ENCODE results near the gene BNC2. TPM values are rescaled to one million over a fixed set of nuclear protein-coding genes. Genes with fewer than 3 reads are reported as not detected.

BNC2 gene
- total RNA-seq, 1 donor from 2014 or later = 5.4 TPM

DNA sequence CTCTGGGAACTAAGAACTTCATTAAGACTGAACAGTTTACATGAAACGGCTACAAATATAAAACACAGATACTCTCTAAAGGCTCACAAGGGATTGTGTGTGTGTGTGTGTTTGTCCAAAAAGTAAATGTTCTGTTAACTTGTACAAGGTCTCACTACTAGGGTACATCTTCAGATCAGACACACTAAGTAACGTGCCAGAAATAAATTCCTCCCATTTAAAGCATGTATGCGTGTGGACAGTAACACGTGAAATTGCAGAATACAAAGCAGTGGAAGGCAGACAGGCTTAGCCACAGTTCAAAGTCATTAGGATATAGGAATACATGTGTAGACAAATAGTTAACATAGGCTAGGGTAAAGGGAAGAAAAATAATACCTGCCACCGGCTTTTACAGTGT is 1.8 kb downstream of the BNC2 start:
- Mint-ChIP-seq H3K27ac (ENCODE audit: unreplicated experiment) (no peak overlapping the region), H3K4me3 (peak overlapping the region; percentile 95), H3K9me3 (no peaks in the 10 kb centered on the region), H3K27me3 (ENCODE audit: low read depth) (peaks cover 68% of the 10 kb centered on the region), H3K36me3 (ENCODE audit: low read depth) (no peaks in the 10 kb centered on the region), H3K4me1 (peaks cover 35% of the 10 kb centered on the region)
- TF ChIP-seq, protein P1, sequence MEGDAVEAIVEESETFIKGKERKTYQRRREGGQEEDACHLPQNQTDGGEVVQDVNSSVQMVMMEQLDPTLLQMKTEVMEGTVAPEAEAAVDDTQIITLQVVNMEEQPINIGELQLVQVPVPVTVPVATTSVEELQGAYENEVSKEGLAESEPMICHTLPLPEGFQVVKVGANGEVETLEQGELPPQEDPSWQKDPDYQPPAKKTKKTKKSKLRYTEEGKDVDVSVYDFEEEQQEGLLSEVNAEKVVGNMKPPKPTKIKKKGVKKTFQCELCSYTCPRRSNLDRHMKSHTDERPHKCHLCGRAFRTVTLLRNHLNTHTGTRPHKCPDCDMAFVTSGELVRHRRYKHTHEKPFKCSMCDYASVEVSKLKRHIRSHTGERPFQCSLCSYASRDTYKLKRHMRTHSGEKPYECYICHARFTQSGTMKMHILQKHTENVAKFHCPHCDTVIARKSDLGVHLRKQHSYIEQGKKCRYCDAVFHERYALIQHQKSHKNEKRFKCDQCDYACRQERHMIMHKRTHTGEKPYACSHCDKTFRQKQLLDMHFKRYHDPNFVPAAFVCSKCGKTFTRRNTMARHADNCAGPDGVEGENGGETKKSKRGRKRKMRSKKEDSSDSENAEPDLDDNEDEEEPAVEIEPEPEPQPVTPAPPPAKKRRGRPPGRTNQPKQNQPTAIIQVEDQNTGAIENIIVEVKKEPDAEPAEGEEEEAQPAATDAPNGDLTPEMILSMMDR (conservative IDR thresholded peaks at IDR 0.05) = no peak
- no peak for DNase-seq (ENCODE audit: low read depth, low spot score)

DNA sequence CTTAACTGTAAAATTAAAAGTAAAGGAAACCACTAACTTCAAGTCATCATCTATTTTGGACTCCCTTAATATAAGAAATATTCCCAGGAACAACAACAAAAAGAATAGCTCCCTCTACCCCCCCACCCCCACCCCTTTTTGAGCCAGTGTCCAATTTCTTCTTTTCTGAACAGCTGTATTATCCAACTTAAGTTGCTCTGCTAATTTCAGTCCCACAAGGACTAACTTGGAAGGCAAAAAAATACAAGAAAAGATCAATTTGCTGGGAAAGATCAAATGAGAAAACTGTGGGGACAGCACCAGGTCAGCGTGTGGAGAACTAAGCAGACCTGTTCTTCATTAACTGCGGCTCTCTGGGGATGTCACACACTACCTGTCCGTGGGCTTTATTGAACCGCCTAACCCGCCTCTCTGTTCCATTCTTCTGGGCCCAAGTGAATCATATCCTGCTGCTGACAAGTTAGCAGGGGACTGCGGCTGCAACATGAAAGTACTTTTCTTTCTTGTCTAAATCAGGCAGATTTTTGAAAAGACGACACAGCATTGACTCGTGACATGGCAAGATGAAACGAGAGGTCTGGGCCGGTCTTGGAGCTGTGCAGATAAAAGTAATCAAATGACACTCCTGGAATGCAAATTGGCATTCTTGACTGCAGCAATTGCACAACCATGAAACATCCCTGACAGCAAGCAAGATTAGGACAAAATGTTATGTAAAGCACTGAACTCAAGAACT is 2.7 kb downstream of the BNC2 start:
- H3K4me3 Mint-ChIP-seq = peak overlapping the region; percentile 25

DNA sequence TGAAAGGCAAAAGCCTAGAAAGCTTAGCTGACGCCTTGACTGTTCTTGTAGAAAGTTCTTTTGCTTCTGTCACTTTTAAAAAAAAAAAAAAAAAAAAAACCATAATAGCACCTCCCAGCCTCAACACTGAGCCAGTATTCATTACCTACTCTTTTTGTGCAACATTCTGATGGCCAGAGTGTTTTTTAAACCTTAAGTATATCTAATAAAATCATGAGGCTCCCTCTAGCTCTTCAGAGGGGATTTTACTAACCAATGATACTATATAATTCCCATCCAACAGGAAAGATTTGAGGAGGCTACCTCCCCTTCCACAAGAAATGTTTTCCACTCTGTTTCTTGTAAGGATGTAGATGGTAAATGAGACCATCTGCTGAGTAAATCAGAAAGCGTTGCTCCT is 3.9 kb downstream of the BNC2 start:
- peaks cover 53% of the 10 kb centered on the region for H3K27me3 Mint-ChIP-seq (ENCODE audit: low read depth)
- peak overlapping the region; percentile 23 for H3K4me3 Mint-ChIP-seq
- H3K9me3 Mint-ChIP-seq = no peaks in the 10 kb centered on the region
- no peak for DNase-seq (ENCODE audit: low read depth, low spot score)
- peaks cover 30% of the 10 kb centered on the region for H3K4me1 Mint-ChIP-seq
- H3K27ac Mint-ChIP-seq (ENCODE audit: unreplicated experiment) = no peak overlapping the region
- TF ChIP-seq, protein P1 (conservative IDR thresholded peaks at IDR 0.05) = no peak
- no peaks in the 10 kb centered on the region for H3K36me3 Mint-ChIP-seq (ENCODE audit: low read depth)

More for the DNA sequence above, 2.7 kb downstream of the BNC2 start:
- no peaks in the 10 kb centered on the region for H3K36me3 Mint-ChIP-seq (ENCODE audit: low read depth)
- peaks cover 61% of the 10 kb centered on the region for H3K27me3 Mint-ChIP-seq (ENCODE audit: low read depth)
- no peak overlapping the region for H3K27ac Mint-ChIP-seq (ENCODE audit: unreplicated experiment)
- TF ChIP-seq, protein P1 (conservative IDR thresholded peaks at IDR 0.05) = no peak
- no peak for DNase-seq (ENCODE audit: low read depth, low spot score)
- H3K9me3 Mint-ChIP-seq = no peaks in the 10 kb centered on the region
- peaks cover 35% of the 10 kb centered on the region for H3K4me1 Mint-ChIP-seq

DNA sequence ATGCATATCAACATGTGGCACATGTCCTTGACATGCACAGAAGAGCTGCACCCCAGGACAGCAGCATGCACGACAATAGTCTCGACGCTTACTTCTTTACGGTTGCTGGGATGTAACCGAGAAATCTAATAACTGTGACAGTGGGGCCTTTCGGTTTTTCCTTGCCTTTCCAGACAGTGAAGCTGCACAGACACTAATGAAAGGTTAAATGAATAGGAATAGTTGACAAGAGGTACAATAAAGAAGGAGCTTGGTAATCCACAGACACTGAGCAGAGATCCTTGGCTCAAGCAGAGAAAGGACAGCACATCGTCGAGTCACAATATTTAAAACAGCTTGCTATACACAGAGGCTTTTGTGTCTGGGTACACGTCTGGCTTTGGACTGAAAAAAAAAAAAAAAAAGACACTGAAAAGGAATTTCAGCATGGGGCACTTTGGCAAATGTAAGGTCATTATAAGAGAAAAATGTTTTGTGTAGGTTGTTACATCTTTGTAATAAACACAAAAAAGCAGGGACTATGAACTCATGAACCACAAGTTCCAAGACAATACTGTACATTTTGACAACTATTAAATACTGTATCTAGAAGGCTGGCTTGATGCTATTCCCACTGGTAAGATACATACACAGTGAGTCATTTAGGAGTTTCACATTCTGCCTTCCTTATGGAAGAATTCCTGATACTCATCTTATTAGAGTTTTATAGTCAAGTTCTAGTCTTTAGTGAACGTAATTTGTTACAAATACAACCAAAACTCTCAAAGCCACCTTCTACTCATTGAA is 5.6 kb downstream of the BNC2 start:
- H3K4me1 Mint-ChIP-seq = peaks cover 30% of the 10 kb centered on the region
- no peak for DNase-seq (ENCODE audit: low read depth, low spot score)
- peak overlapping the region; percentile 20 for H3K4me3 Mint-ChIP-seq
- no peaks in the 10 kb centered on the region for H3K36me3 Mint-ChIP-seq (ENCODE audit: low read depth)
- peaks cover 46% of the 10 kb centered on the region for H3K27me3 Mint-ChIP-seq (ENCODE audit: low read depth)
- H3K9me3 Mint-ChIP-seq = no peaks in the 10 kb centered on the region
- no peak overlapping the region for H3K27ac Mint-ChIP-seq (ENCODE audit: unreplicated experiment)
- TF ChIP-seq, protein P1 (conservative IDR thresholded peaks at IDR 0.05) = no peak

DNA sequence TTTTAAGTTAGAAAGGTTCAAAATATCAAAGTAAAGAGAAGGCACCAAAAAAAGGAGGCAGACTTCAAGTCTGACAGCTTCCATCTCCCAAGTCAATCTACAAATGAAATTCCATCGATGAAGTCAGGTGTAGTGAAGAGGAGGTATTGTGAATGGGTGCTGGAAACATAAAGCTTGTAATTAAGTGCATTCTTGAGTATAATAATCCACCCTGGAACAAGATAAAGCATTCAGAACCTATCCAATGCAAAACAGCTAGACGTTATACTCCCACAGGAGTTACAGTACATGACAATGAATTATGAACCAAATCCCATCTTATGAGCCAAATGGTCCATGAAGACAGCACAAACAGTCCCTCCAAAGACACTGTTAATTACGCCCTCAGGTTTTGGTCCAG is 22.3 kb downstream of the BNC2 start:
- Mint-ChIP-seq H3K4me3 (no peak overlapping the region), H3K27ac (ENCODE audit: unreplicated experiment) (no peak overlapping the region), H3K9me3 (no peaks in the 10 kb centered on the region), H3K36me3 (ENCODE audit: low read depth) (no peaks in the 10 kb centered on the region), H3K4me1 (peaks cover 4% of the 10 kb centered on the region), H3K27me3 (ENCODE audit: low read depth) (no peaks in the 10 kb centered on the region)
- DNase-seq (ENCODE audit: low read depth, low spot score) = no peak
- TF ChIP-seq, protein P1 (conservative IDR thresholded peaks at IDR 0.05) = no peak
